Activated B cell treated with CpG ODN at 0.5 μM for 24 hours (primary cell): Measurements from ENCODE around the gene PRKAB2. TPM values are rescaled to one million over a fixed set of nuclear protein-coding genes. Genes with fewer than 3 reads are reported as not detected.

Experiments used
- ATAC-seq: fragments of 200-7000 bp; cut with Tn5 transposase; one replicate; pipeline ENCODE4 v1.10.0; 2021; ENCODE audit warnings: low read depth, mild to moderate bottlenecking, moderate library complexity
- CTCF ChIA-PET: fragments of 350-600 bp; sonication (Branson Sonifier 250); formaldehyde crosslinking; loops from one replicate; lab custom pipeline; 2021; ENCODE audit warnings: antibody characterized with exemption; lab: Charles Lee
- POLR2A ChIA-PET: fragments of 350-600 bp; sonication (Branson Sonifier 250); formaldehyde crosslinking; loops from one replicate; lab custom pipeline; 2021; ENCODE audit warnings: antibody characterized with exemption; lab: Charles Lee
- DNase-seq: peaks from one replicate; pipeline ENCODE4 v3.0.0; 2022
- H3K27ac Mint-ChIP-seq: one replicate; pipeline ENCODE4 v1.8.0; 2020; ENCODE audit warnings: mixed read lengths
- H3K27me3 Mint-ChIP-seq: one replicate; pipeline ENCODE4 v1.8.0; 2021; ENCODE audit warnings: mixed read lengths
- H3K36me3 Mint-ChIP-seq: one replicate; pipeline ENCODE4 v1.8.0; 2021; ENCODE audit warnings: low read depth, mixed read lengths
- H3K4me1 Mint-ChIP-seq: one replicate; pipeline ENCODE4 v1.8.0; 2021; ENCODE audit warnings: mixed read lengths
- H3K4me3 Mint-ChIP-seq: one replicate; pipeline ENCODE4 v1.8.0; 2020; ENCODE audit warnings: mild to moderate bottlenecking, mixed read lengths
- H3K9me3 Mint-ChIP-seq: one replicate; pipeline ENCODE4 v1.8.0; 2020; ENCODE audit warnings: mixed read lengths
- intact Hi-C: fragments of 100-400 bp; cut with micrococcal nuclease; formaldehyde crosslinking; loops from one replicate; pipeline ENCODE4 v1.15.1; 2024
- total RNA-seq: library from RNA; stranded (reverse); gene quantifications from 2 replicates; pipeline ENCODE4 v1.2.3, GENCODE V29; 2022
- TF ChIP-seq, protein P1 (sequence below): fragments of 200-600 bp; IDR thresholded peaks from one replicate; pipeline ENCODE4 v1.8.0; 2022; ENCODE audit warnings: antibody characterized with exemption, mild to moderate bottlenecking

The PRKAB2 gene
- total RNA-seq, 1 donor from 2014 or later = 9.8 TPM

- POLR2A ChIA-PET = interaction anchor here (1.4 kb wide), 1 partner anchor 10 kb away, joined by 4 read pairs; the partner anchor contains the start of gene FMO5
- CTCF ChIA-PET = no interaction called here
- H3K4me3 Mint-ChIP-seq = no peak overlapping the region
- H3K4me1 Mint-ChIP-seq = peaks cover 26% of the 10 kb centered on the region
- no peak overlapping the region for H3K27ac Mint-ChIP-seq
- TF ChIP-seq, protein P1, sequence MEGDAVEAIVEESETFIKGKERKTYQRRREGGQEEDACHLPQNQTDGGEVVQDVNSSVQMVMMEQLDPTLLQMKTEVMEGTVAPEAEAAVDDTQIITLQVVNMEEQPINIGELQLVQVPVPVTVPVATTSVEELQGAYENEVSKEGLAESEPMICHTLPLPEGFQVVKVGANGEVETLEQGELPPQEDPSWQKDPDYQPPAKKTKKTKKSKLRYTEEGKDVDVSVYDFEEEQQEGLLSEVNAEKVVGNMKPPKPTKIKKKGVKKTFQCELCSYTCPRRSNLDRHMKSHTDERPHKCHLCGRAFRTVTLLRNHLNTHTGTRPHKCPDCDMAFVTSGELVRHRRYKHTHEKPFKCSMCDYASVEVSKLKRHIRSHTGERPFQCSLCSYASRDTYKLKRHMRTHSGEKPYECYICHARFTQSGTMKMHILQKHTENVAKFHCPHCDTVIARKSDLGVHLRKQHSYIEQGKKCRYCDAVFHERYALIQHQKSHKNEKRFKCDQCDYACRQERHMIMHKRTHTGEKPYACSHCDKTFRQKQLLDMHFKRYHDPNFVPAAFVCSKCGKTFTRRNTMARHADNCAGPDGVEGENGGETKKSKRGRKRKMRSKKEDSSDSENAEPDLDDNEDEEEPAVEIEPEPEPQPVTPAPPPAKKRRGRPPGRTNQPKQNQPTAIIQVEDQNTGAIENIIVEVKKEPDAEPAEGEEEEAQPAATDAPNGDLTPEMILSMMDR = no peak
- H3K36me3 Mint-ChIP-seq = peaks cover 6% of the 10 kb centered on the region
- DNase-seq (no peak), ATAC-seq (no peak)
- no peaks in the 10 kb centered on the region for H3K9me3 Mint-ChIP-seq
- intact Hi-C loops = no loop called here
- no peaks in the 10 kb centered on the region for H3K27me3 Mint-ChIP-seq
Measured at GRCh38 chr1:147214842-147215539, 42.7 kb upstream of the PRKAB2 start.

DNA sequence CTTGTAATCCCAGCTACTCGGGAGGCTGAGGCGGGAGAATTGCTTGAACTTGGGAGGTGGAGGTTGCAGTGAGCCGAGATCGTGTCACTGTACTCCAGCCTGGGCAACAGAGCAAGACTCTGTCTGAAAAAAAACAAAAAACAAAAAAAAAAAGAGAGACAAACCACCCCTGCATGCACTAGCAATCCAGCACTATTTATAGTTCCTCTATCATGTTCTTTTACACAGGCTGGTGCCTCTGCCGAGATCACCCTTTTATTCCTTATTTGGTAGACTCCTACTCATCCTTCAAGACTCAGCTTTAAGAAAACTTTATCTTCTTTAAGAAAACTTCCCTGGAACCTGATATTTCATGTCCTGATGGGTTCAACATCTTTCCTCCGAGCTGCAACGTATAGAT lies 42.1 kb upstream of the PRKAB2 start:
- Mint-ChIP-seq H3K4me3 (no peak overlapping the region), H3K4me1 (peaks cover 26% of the 10 kb centered on the region), H3K36me3 (peaks cover 8% of the 10 kb centered on the region), H3K27me3 (no peaks in the 10 kb centered on the region), H3K9me3 (no peaks in the 10 kb centered on the region), H3K27ac (peak overlapping the region; percentile 50)
- TF ChIP-seq, protein P1 = no peak
- DNase-seq (no peak), ATAC-seq (peak; percentile 45)
- ChIA-PET CTCF (no interaction called here), POLR2A (interaction anchor here (1.4 kb wide), 1 partner anchor 11 kb away, joined by 4 read pairs; the partner anchor contains the start of gene FMO5)
- intact Hi-C loops = no loop called here

GRCh38 chr1:147213271-147213670 lies 41.0 kb upstream of the PRKAB2 start:
- CTCF ChIA-PET = no interaction called here
- Mint-ChIP-seq H3K36me3 (peaks cover 9% of the 10 kb centered on the region), H3K27me3 (no peaks in the 10 kb centered on the region), H3K27ac (no peak overlapping the region), H3K4me1 (peaks cover 26% of the 10 kb centered on the region), H3K9me3 (no peaks in the 10 kb centered on the region), H3K4me3 (no peak overlapping the region)
- DNase-seq = no peak
- POLR2A ChIA-PET = no interaction called here
- no peak for ATAC-seq
- TF ChIP-seq, protein P1 = no peak
- intact Hi-C loops = no loop called here

DNA sequence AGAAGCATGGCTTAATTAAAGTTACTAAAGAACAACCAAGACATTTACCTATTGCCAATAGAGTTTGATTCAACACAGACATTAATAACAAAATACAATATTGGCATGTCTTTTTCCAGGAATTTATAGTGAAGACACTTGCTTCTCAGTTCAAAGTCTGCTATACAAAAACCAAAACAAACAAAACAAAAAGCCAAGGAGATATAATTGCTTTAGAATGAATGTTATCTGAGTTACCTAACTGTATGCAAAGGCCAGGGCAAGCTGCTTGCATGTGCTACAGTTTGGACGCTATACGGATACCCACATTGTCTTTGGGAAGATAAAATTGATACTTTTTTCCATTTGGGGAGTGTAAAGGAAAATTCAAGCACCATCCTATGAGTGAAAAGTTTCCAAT lies 39.3 kb upstream of the PRKAB2 start:
- ChIA-PET CTCF (interaction anchor here (0.7 kb wide), 1 partner anchor 38 kb away, joined by 3 read pairs; no protein-coding TSS in a partner anchor), POLR2A (no interaction called here)
- Mint-ChIP-seq H3K4me3 (no peak overlapping the region), H3K27me3 (no peaks in the 10 kb centered on the region), H3K9me3 (no peaks in the 10 kb centered on the region), H3K27ac (no peak overlapping the region), H3K4me1 (peaks cover 26% of the 10 kb centered on the region), H3K36me3 (peaks cover 10% of the 10 kb centered on the region)
- TF ChIP-seq, protein P1 = no peak
- DNase-seq = no peak
- no peak for ATAC-seq
- intact Hi-C loops = no loop called here

- peaks cover 26% of the 10 kb centered on the region for H3K4me1 Mint-ChIP-seq
- ATAC-seq = no peak
- ChIA-PET CTCF (interaction anchor here (0.7 kb wide), 1 partner anchor 38 kb away, joined by 3 read pairs; no protein-coding TSS in a partner anchor), POLR2A (no interaction called here)
- intact Hi-C loops = no loop called here
- no peak overlapping the region for H3K27ac Mint-ChIP-seq
- H3K36me3 Mint-ChIP-seq = peaks cover 10% of the 10 kb centered on the region
- TF ChIP-seq, protein P1 = no peak
- no peak for DNase-seq
- H3K9me3 Mint-ChIP-seq = no peaks in the 10 kb centered on the region
- H3K27me3 Mint-ChIP-seq = no peaks in the 10 kb centered on the region
- no peak overlapping the region for H3K4me3 Mint-ChIP-seq
Measured at GRCh38 chr1:147210987-147211386, 38.7 kb upstream of the PRKAB2 start.
